ENCODE measurements around the gene CEBPZ.
"Not testable (repeated sequence)": the region's sequence is repeated elsewhere in the genome, so short reads cannot be mapped to it uniquely, and the experiment has no call there.

Gene CEBPZ

GRCh38 chr2:37231241-37232130 lies at the start of gene CEBPZ, which contains the start of gene NDUFAF7:
TSS of gene CEBPZ (minus strand) at chr2:37231596. CDS start at chr2:37231567, 29 bp downstream.
TSS of gene NDUFAF7 (plus strand) at chr2:37231658. CDS start at chr2:37231706, 48 bp downstream.
- peak; percentile 52 for DNase-seq

GRCh38 chr2:37276291-37276690 lies 44.9 kb upstream of the CEBPZ start:
- no peak for DNase-seq

- DNase-seq: no peak
Observed at GRCh38 chr2:37274359-37274965, 43.1 kb upstream of the CEBPZ start.

GRCh38 chr2:37271376-37272067 lies 40.1 kb upstream of the CEBPZ start:
- no peak for DNase-seq

- DNase-seq: no peak
Observed at GRCh38 chr2:37268111-37268510, 36.7 kb upstream of the CEBPZ start.

- DNase-seq: no peak
Observed at GRCh38 chr2:37267685-37268084, 36.3 kb upstream of the CEBPZ start.

- DNase-seq: no peak
Observed at GRCh38 chr2:37263839-37264238, 32.4 kb upstream of the CEBPZ start.

- no peak for DNase-seq
Observed at GRCh38 chr2:37262522-37262921, 31.1 kb upstream of the CEBPZ start.

- DNase-seq: no peak
Observed at GRCh38 chr2:37250869-37251740, 19.7 kb upstream of the CEBPZ start.

- DNase-seq: no peak
Observed at GRCh38 chr2:37246205-37246604, 14.8 kb upstream of the CEBPZ start.

- no peak for DNase-seq
Observed at GRCh38 chr2:37244755-37245154, 13.4 kb upstream of the CEBPZ start.

GRCh38 chr2:37244017-37244416 lies 12.6 kb upstream of the CEBPZ start:
- DNase-seq: no peak

GRCh38 chr2:37243435-37243834 lies 12.0 kb upstream of the CEBPZ start:
- DNase-seq: no peak

- no peak for DNase-seq
Observed at GRCh38 chr2:37232131-37232933, 936 bp upstream of the CEBPZ start.

- DNase-seq: no peak
Observed at GRCh38 chr2:37230581-37230980, 815 bp downstream of the CEBPZ start.

GRCh38 chr2:37228788-37229187 lies 2.6 kb downstream of the CEBPZ start:
- DNase-seq: no peak

GRCh38 chr2:37226863-37227262 lies 4.5 kb downstream of the CEBPZ start:
- DNase-seq: no peak

GRCh38 chr2:37225129-37225528 lies 6.3 kb downstream of the CEBPZ start:
- DNase-seq: not testable (repeated sequence)

GRCh38 chr2:37224063-37224462 lies 7.3 kb downstream of the CEBPZ start:
- no peak for DNase-seq

- no peak for DNase-seq
Observed at GRCh38 chr2:37223131-37223530, 8.3 kb downstream of the CEBPZ start.

- no peak for DNase-seq
Observed at GRCh38 chr2:37219046-37219445, 12.3 kb downstream of the CEBPZ start.

- no peak for DNase-seq
Observed at GRCh38 chr2:37215250-37215649, 16.1 kb downstream of the CEBPZ start.
